NCI-H2227 (cell line): ENCODE measurements around the gene ADORA2B.

Source experiments
- DNase-seq: peaks from one replicate; lab custom pipeline; 2025; ENCODE audit not compliant: unreplicated experiment; lab: John Stamatoyannopoulos, UW

The ADORA2B gene

GRCh38 chr17:15952916-15953790, 8.2 kb downstream of the ADORA2B start:
- DNase-seq, result peak; percentile 8

DNA sequence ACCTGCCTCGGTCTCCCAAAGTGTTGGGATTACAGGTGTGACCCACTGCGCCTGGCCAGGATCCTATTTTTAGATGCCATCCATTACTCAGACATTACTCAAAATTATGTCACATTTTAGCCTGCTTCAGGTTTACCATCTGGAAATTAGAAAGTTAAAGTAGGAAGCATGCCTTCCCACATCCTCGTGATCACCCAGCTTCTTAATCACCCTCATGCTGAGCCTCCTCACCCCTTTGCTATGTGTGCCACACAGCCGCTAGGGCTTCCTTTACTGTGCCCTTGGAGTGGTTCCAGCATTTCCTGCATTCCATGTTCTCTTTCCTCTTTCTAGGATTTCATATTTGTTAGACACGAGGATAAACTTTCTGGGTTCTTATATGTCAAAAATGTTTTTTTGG, 9.3 kb downstream of the ADORA2B start:
- no peak for DNase-seq

- no peak for DNase-seq
Observed at GRCh38 chr17:15955793-15956541, 11.0 kb downstream of the ADORA2B start.

- DNase-seq, result no peak
Observed at GRCh38 chr17:15957206-15957605, 12.3 kb downstream of the ADORA2B start.

DNA sequence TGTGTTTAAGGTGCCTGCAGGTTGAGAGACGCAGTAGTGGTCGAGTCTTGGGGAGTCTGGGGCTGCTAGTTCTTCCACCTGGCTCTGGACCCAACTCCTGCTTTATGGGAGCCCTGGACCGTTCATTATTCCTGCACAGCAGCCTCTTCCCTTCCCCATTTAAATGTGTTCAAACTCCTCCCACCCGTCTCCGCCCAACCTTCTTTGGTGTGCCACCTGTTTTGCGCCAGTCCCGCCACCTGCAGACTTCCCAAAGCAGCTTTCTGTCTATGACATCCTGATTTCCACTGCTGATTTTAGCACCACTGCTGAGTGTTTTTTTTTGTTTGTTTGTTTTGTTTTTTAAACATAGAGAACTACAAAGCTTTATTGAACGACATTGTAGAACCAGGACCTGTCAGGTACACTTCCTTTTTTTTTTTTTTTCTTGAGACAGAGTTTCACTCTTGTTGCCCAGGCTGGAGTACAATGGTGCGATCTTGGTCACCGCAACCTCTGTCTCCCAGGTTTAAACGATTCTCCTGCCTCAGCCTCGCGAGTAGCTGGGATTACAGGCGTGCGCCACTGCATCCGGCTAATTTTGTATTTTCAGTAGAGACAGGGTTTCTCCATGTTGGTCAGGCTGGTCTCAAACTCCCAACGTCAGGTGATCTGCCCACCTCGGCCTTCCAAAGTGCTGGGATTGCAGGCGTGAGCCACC, 12.8 kb downstream of the ADORA2B start:
- DNase-seq, result no peak

DNA sequence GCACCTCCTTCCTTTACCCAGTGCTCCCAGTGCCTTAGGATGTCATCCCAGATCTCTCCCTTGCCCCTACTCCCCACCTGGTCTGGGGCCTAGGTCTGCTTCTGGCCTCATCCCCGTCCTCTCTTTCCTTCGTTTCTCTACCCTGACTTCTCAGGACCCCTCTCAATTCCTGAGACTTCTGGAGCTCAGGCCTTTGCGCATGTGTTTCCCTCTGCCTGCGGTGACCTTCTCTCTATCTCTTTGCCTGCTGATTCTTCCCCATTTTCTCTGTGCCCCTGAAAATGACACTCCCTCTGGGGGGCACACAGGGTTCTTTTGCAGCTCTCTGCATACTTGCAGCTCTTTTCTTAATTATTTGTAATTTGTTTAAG, 13.5 kb downstream of the ADORA2B start:
- DNase-seq, result no peak

- DNase-seq, result no peak
Observed at GRCh38 chr17:15963670-15964110, 18.8 kb downstream of the ADORA2B start.

GRCh38 chr17:15965528-15965927, 20.6 kb downstream of the ADORA2B start:
- no peak for DNase-seq

GRCh38 chr17:15966183-15966878, 21.4 kb downstream of the ADORA2B start:
- peak; percentile 23 for DNase-seq

DNA sequence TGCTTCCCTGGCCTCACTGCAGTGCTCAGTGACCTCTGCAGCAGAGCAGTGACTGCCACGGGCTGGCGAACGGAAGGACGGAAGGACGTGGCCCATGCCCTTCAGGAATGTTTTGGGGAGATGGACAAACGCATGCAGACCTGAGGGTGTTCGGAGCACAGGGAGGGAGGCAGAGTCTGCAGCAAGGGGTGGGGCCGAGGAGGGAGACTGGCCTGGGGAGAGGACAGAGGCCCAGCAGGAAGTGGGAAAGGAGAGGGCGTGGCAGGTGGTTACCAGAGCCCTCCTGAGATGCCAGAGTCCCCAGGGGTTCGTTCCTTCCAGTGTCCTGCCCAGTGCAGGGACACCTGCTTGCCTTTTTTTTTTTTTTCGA, 21.9 kb downstream of the ADORA2B start:
- no peak for DNase-seq

DNA sequence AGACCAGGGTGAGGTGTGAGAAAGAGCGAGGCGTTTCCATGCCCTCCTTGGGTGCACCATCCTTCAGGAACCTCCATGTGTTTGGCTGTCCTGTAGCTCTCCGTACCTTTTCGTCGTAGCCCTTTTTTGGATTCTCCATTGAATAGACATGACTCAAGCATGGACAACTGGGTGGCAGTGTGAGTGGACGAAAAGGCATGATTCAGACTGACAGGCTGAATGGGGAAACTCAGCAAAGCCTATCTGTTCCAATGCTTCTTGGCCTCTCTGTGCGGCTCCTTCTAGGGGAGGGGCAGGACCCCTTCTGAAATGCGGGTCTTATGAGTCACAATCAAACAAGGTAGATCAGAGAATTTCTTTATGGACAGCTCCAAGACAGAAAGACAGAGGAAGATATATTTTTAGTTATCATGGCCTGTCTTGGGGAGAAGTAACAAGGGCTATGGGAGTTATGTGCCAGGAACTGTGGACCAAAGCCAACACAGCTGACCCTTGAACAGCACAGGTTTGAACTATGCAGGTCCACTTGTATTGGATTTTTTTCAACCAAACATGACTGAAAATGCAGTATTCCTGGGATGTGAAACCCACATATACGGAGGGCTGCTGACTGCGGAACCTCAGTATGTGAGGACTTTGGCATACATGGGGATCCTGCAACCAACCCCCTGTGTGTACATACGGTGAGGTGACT, 22.9 kb downstream of the ADORA2B start:
- DNase-seq, result no peak

DNA sequence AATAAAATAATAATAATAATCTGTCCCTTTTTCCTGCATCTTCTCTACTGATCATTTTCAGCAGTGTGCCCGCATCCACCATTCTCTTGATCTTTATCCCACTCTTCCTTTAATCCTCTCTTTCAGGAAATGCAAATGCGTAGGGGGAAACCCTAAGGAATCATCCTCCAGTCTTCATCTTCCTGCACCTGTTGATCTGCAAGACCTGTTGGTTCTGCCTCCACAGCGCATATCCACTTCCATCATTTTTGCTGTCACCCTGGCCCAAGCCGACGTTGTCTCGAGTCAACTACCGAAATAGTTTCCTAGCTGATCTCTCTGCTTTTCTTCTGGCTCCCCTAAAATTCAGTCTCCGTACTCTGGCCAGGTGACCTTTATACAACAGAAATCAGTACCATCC, 24.5 kb downstream of the ADORA2B start:
- no peak for DNase-seq

- no peak for DNase-seq
Observed at GRCh38 chr17:15970500-15970899, 25.6 kb downstream of the ADORA2B start.

- DNase-seq, result no peak
Observed at GRCh38 chr17:15971098-15971678, 26.3 kb downstream of the ADORA2B start.

DNA sequence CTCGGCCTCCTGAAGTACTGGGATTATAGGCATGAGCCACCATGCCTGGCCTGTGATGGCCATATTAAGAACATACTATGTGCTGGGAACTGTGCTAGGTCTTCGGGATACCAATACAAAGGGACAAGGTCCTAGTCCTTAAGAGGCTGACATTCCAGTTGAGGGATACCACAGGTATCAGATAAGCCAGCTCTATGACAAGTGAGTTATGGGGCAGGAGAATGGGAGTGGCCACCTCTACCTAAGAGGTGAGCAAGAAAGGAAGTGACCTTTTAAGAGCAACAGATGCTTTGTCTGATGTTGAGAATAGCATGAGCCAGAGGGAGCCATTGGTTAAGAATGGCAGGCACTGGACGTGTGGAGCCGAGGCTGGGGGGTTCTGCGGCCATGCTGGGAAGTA, 27.0 kb downstream of the ADORA2B start:
- DNase-seq, result no peak

DNA sequence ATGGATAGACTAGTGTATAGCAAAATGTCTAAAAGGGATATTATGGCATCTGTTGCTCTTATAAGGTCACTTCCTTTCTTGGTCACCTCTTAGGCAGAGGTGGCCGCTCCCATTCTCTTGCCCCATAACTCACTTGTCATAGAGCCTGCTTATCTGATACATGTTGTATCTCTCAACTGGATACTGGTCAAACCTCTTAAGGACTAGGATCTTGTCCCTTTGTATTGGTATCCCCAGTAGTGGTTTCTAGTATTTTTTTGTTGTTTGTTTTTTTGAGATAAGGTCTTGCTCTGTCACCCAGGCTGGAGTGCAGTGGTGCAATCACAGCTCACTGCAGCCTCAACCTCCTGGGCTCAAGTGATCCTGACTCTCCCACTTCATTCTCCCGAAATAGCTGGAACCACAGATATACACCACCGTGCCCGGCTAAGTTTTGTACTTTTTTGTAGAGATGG, 27.6 kb downstream of the ADORA2B start:
- DNase-seq, result no peak

DNA sequence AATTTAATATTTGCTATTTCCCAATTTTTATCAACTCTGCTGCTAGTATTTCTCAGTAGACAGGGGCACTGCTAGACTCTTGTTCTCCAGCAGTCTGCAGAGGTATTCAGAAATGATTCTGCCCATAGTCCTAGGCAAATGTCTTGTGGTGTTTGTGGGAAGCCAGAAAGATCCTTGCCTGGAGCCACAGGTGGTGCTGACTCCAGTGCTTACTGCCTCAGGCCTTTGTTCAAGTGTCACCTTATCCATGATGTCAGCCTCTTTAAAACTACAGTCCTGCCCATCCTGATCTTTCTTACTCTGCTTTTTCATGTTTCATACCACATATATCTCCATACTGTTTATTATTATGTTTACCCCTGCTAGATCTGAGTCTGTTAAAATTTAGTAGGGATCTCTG, 28.1 kb downstream of the ADORA2B start:
- no peak for DNase-seq

- no peak for DNase-seq
Observed at GRCh38 chr17:15973834-15974233, 28.9 kb downstream of the ADORA2B start.

DNA sequence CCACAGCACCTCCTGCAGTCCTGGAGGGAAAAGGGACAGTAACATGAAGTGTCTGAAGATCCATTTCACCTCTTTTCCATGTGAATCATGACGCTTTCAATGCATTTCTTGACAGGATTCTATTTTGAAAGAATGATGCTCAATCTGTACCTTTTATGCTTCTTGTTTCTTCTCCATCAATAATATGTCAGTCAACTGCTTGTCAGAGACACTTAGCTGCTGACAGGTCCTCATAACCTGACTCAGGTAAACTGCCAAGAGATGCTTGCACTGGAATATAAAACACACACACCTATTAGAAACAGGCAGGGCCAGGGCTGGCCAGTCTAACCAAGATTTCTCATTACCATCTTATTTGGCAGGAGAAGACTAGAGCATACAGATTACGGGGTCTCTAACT, 33.0 kb downstream of the ADORA2B start:
- no peak for DNase-seq

GRCh38 chr17:15978606-15979005, 33.7 kb downstream of the ADORA2B start:
- DNase-seq, result no peak
